Upper lobe of left lung (tissue), 6 donors: ENCODE measurements around the gene TUBGCP2. TPM values are rescaled to one million over a fixed set of nuclear protein-coding genes. Genes with fewer than 3 reads are reported as not detected.
"Not testable (repeated sequence)": the region's sequence is repeated elsewhere in the genome, so short reads cannot be mapped to it uniquely, and the experiment has no call there.

ENCODE experiments used
- ATAC-seq, 2 donors: fragments of 200-7000 bp; cut with Tn5 transposase; one replicate each; pipeline ENCODE4 v1.9.1; 2022; ENCODE audit warnings: mild to moderate bottlenecking in 2 of 2, moderate library complexity in 2 of 2; ENCODE audit not compliant: low FRiP score in 2 of 2
- DNase-seq, 2 donors: peaks; one replicate each; pipeline ENCODE4 v3.0.0-alpha.2; 2019 to 2020
- H3K27ac ChIP-seq, 4 donors: fragments of 200-600 bp; sonication (generic); one replicate each; pipeline ENCODE4 v1.5.1; 2016 to 2019
- H3K27me3 ChIP-seq, 4 donors: fragments of 200-600 bp; sonication (generic); one replicate each; pipeline ENCODE4 v1.5.1; 2017 to 2019
- H3K36me3 ChIP-seq, 4 donors: fragments of 200-600 bp; sonication (generic); one replicate each; pipeline ENCODE4 v1.5.1; 2016 to 2019
- H3K4me1 ChIP-seq, 4 donors: fragments of 200-600 bp; sonication (generic); one replicate each; pipeline ENCODE4 v1.5.1; 2018 to 2019
- H3K4me3 ChIP-seq, 4 donors: fragments of 200-600 bp; sonication (generic); one replicate each; pipeline ENCODE4 v1.5.1; 2017 to 2019; ENCODE audit warnings: mild to moderate bottlenecking in 2 of 4, moderate library complexity in 1 of 4
- H3K9me3 ChIP-seq, 4 donors: fragments of 200-600 bp; sonication (generic); one replicate each; pipeline ENCODE4 v1.5.1; 2018 to 2019
- CTCF ChIP-seq, 6 experiments: fragments of 450-650 bp in 4 of 6; fragments of 200-600 bp in 2 of 6; sonication (generic) in 2 of 6; IDR thresholded peaks; one replicate each; pipeline ENCODE4 v1.5.1; 2016 to 2019; ENCODE audit warnings: antibody characterized with exemption in 6 of 6
- EP300 ChIP-seq, 4 donors: sonication (generic); formaldehyde crosslinking; IDR thresholded peaks; one replicate each; pipeline ENCODE4 v1.5.1; 2017; ENCODE audit warnings: antibody characterized with exemption in 4 of 4, control low read depth in 2 of 4
- POLR2A ChIP-seq, 4 donors: fragments of 450-650 bp; IDR thresholded peaks; one replicate each; pipeline ENCODE4 v1.5.1; 2016 to 2017; ENCODE audit warnings: antibody characterized with exemption in 4 of 4, mild to moderate bottlenecking in 2 of 4
- POLR2AphosphoS5 ChIP-seq, 2 donors: sonication (generic); formaldehyde crosslinking; IDR thresholded peaks; one replicate each; pipeline ENCODE4 v1.5.1; 2017; ENCODE audit warnings: antibody characterized with exemption in 2 of 2
- WGBS, 2 donors: methylation state at CpG; one replicate each; pipeline ENCODE4 v1.1.5; 2017 to 2018; 5-methylcytosine and 5-hydroxymethylcytosine counted together
- total RNA-seq, 6 donors: library from RNA; depleted of rRNA in 4 of 6; stranded (reverse); fragments of >200 nt in 4 of 6; gene quantifications; one replicate each; pipeline versions ENCODE4 v1.1.0 to v1.2.1, GENCODE V29; 2016 to 2021
- donor health status: DM: no; HTN: no; CAD: no; lungs with moderate emphysema.
- donor health status: DM: no; HTN: yes; CAD: no; lungs with severe emphysema.

Gene TUBGCP2
- total RNA-seq, 6 donors from 2014 or later = 41.7 to 106 (median 56.3) TPM

- ATAC-seq (no peak), DNase-seq (peak in 1 of 2 donors; percentile 71)
- Histone ChIP-seq H3K27ac (no peak overlapping the region), H3K4me3 (no peak overlapping the region), H3K9me3 (no peaks in the 10 kb centered on the region), H3K4me1 (peaks cover 7 to 22% (median 11%) of the 10 kb centered on the region in 4 donors), H3K27me3 (no peaks in the 10 kb centered on the region), H3K36me3 (peaks cover 0 to 28% (median 22%) of the 10 kb centered on the region in 4 donors)
- WGBS, 2 donors = 90 to 94% methylated on average over 15 to 16 of the region's 21 CpGs
- no peak for TF ChIP-seq POLR2A (IDR thresholded peaks at IDR 0.05)
- TF ChIP-seq EP300 (IDR thresholded peaks at IDR 0.05) = no peak
- no peak for TF ChIP-seq POLR2AphosphoS5 (IDR thresholded peaks at IDR 0.05)
- no peak for TF ChIP-seq CTCF (IDR thresholded peaks at IDR 0.05)
Observed at GRCh38 chr10:133266056-133266795, 42.4 kb downstream of the TUBGCP2 start.

- H3K27me3 ChIP-seq, H3K4me3 ChIP-seq, DNase-seq, H3K9me3 ChIP-seq, H3K27ac ChIP-seq, ATAC-seq: not testable (repeated sequence)
- WGBS, 2 donors = 70 to 89% methylated on average over 10 of the region's 10 CpGs
- H3K4me1 ChIP-seq = peaks cover 19 to 34% (median 22%) of the 10 kb centered on the region in 4 donors
- peaks cover 0 to 17% (median 13%) of the 10 kb centered on the region in 4 donors for H3K36me3 ChIP-seq
Observed at GRCh38 chr10:133265052-133265451, 43.6 kb downstream of the TUBGCP2 start.

- peaks cover 0 to 12% (median 8%) of the 10 kb centered on the region in 4 donors for H3K36me3 ChIP-seq
- H3K27me3 ChIP-seq = no peaks in the 10 kb centered on the region
- 51 to 76% methylated on average over 6 to 9 of the region's 9 CpGs for WGBS, 2 donors
- H3K27ac ChIP-seq = no peak overlapping the region
- DNase-seq (peak in 1 of 2 donors; percentile 46), ATAC-seq (no peak)
- TF ChIP-seq POLR2AphosphoS5 (IDR thresholded peaks at IDR 0.05) (no peak), POLR2A (IDR thresholded peaks at IDR 0.05) (peak in 1 of 4 donors; percentile 18), EP300 (IDR thresholded peaks at IDR 0.05) (no peak)
- no peaks in the 10 kb centered on the region for H3K9me3 ChIP-seq
- peaks cover 25 to 40% (median 28%) of the 10 kb centered on the region in 4 donors for H3K4me1 ChIP-seq
- no peak overlapping the region for H3K4me3 ChIP-seq
Observed at GRCh38 chr10:133264461-133264860, 44.2 kb downstream of the TUBGCP2 start.

- 89 to 95% methylated on average over 8 to 10 of the region's 10 CpGs for WGBS, 2 donors
- Histone ChIP-seq H3K4me1 (peaks cover 32 to 48% (median 36%) of the 10 kb centered on the region in 4 donors), H3K4me3 (no peak overlapping the region), H3K36me3 (peaks cover 0 to 10% (median 5%) of the 10 kb centered on the region in 4 donors), H3K27me3 (no peaks in the 10 kb centered on the region), H3K27ac (no peak overlapping the region), H3K9me3 (no peaks in the 10 kb centered on the region)
- ATAC-seq (no peak), DNase-seq (peak in 1 of 2 donors; percentile 53)
- TF ChIP-seq POLR2AphosphoS5 (IDR thresholded peaks at IDR 0.05) = no peak
- TF ChIP-seq POLR2A (IDR thresholded peaks at IDR 0.05) = no peak
- no peak for TF ChIP-seq EP300 (IDR thresholded peaks at IDR 0.05)
- no peak for TF ChIP-seq CTCF (IDR thresholded peaks at IDR 0.05)
Observed at GRCh38 chr10:133263674-133264073, 45.0 kb downstream of the TUBGCP2 start.

- no peaks in the 10 kb centered on the region for H3K9me3 ChIP-seq
- 83 to 88% methylated on average over 2 to 14 of the region's 14 CpGs for WGBS, 2 donors
- H3K4me3 ChIP-seq = peak overlapping the region in 1 of 4 donors; percentile 98
- H3K36me3 ChIP-seq = peaks cover 0 to 5% (median 1%) of the 10 kb centered on the region in 4 donors
- H3K4me1 ChIP-seq = peaks cover 42 to 58% (median 46%) of the 10 kb centered on the region in 4 donors
- H3K27ac ChIP-seq = peak overlapping the region in 1 of 4 donors; percentile 19
- no peaks in the 10 kb centered on the region for H3K27me3 ChIP-seq
- DNase-seq = peak in 1 of 2 donors; percentile 58
- no peak for ATAC-seq
- no peak for TF ChIP-seq POLR2A (IDR thresholded peaks at IDR 0.05)
- TF ChIP-seq POLR2AphosphoS5 (IDR thresholded peaks at IDR 0.05) = no peak
- no peak for TF ChIP-seq CTCF (IDR thresholded peaks at IDR 0.05)
- TF ChIP-seq EP300 (IDR thresholded peaks at IDR 0.05) = no peak
Observed at GRCh38 chr10:133262696-133263095, 46.0 kb downstream of the TUBGCP2 start.
